SK-N-SH (cell line): ENCODE data around the gene ITGA2B. TPM values are rescaled to one million over a fixed set of nuclear protein-coding genes. Genes with fewer than 3 reads are reported as not detected.
"Not testable (repeated sequence)": the region's sequence is repeated elsewhere in the genome, so short reads cannot be mapped to it uniquely, and the experiment has no call there.

Experiments used
- CTCF ChIA-PET: fragments of 300-600, 350-600 bp; formaldehyde crosslinking; extraction: SDS; loops from one replicate; lab custom pipeline; 2021; lab: Yijun Ruan, JAX
- POLR2A ChIA-PET: fragments of 350-600 bp; sonication (Branson Sonifier 250); formaldehyde crosslinking; extraction: SDS; loops from one replicate; lab custom pipeline; 2020; ENCODE audit warnings: antibody characterized with exemption, inconsistent platforms; lab: Yijun Ruan, JAX
- DNase-seq: peaks from one replicate; pipeline ENCODE4 v3.0.0; 2012
- H2AFZ ChIP-seq: fragments of 200-600 bp; sonication (generic); 2 replicates; pipeline ENCODE4 v1.8.1; 2016; ENCODE audit warnings: antibody characterized with exemption, mild to moderate bottlenecking, low read depth
- H3F3A ChIP-seq: fragments of 200-600 bp; sonication (generic); replicated peaks from 2 replicates; pipeline ENCODE3; 2016; ENCODE audit warnings: antibody characterized with exemption, mild to moderate bottlenecking; ENCODE audit not compliant: insufficient read depth
- H3K27ac ChIP-seq, 2 experiments: fragments of 200-500 bp in 1 of 2; fragments of 200-600 bp in 1 of 2; sonication (Bioruptor generic) in 1 of 2; sonication (generic), shearing (Covaris generic) in 1 of 2; 2 replicates each; pipeline versions ENCODE4 v1.5.1 to v1.6.1; 2014 to 2016; ENCODE audit warnings: low read depth in 2 of 2, inconsistent platforms in 1 of 2, low read length in 1 of 2, mild to moderate bottlenecking in 1 of 2, mixed read lengths in 1 of 2
- H3K27me3 ChIP-seq: fragments of 200-600 bp; sonication (generic), shearing (Covaris generic); 2 replicates; pipeline ENCODE4 v1.6.1; 2016; ENCODE audit warnings: mixed run types; ENCODE audit not compliant: insufficient read depth
- H3K36me3 ChIP-seq, 2 experiments: fragments of 200-500 bp in 1 of 2; fragments of 200-600 bp in 1 of 2; sonication (Bioruptor generic) in 1 of 2; sonication (generic) in 1 of 2; replicated peaks in 1 of 2; 2 replicates each; pipeline versions ENCODE3 to v1.5.1; 2014 to 2016; ENCODE audit warnings: low read length in 1 of 2, mild to moderate bottlenecking in 1 of 2; ENCODE audit not compliant: insufficient read depth in 2 of 2, control insufficient read depth in 1 of 2
- H3K4me1 ChIP-seq, 2 experiments: fragments of 200-500 bp in 1 of 2; fragments of 200-600 bp in 1 of 2; sonication (Bioruptor generic) in 1 of 2; sonication (generic), shearing (Covaris generic) in 1 of 2; 2 replicates each; pipeline versions ENCODE4 v1.5.1 to v1.6.1; 2014 to 2016; ENCODE audit warnings: low read depth in 1 of 2, low read length in 1 of 2, mixed run types in 1 of 2; ENCODE audit not compliant: insufficient read depth in 2 of 2, control insufficient read depth in 1 of 2
- H3K4me2 ChIP-seq: fragments of 200-600 bp; sonication (generic), shearing (Covaris generic); 2 replicates; pipeline ENCODE4 v1.6.1; 2017; ENCODE audit warnings: mixed run types
- H3K4me3 ChIP-seq, 2 experiments: fragments of 200-500 bp in 1 of 2; fragments of 200-600 bp in 1 of 2; sonication (Bioruptor generic) in 1 of 2; sonication (generic), shearing (Covaris generic) in 1 of 2; 2 replicates each; pipeline versions ENCODE4 v1.5.1 to v1.8.1; 2014 to 2016; ENCODE audit warnings: low read depth in 2 of 2, inconsistent platforms in 1 of 2, low read length in 1 of 2, mild to moderate bottlenecking in 1 of 2, mixed read lengths in 1 of 2, moderate library complexity in 1 of 2
- H3K79me2 ChIP-seq: fragments of 200-600 bp; sonication (generic); 2 replicates; pipeline ENCODE4 v1.8.1; 2017; ENCODE audit warnings: mild to moderate bottlenecking; ENCODE audit not compliant: insufficient read depth
- H3K9ac ChIP-seq: fragments of 200-600 bp; sonication (generic); 2 replicates; pipeline ENCODE4 v1.6.1; 2017; ENCODE audit warnings: mixed run types
- H3K9me2 ChIP-seq: fragments of 200-600 bp; sonication (generic); 2 replicates; pipeline ENCODE4 v1.6.1; 2017; ENCODE audit warnings: mixed run types
- H3K9me3 ChIP-seq: fragments of 200-600 bp; sonication (generic); 2 replicates; pipeline ENCODE4 v1.6.1; 2017; ENCODE audit warnings: mixed run types, mild to moderate bottlenecking, moderate library complexity
- H4K20me1 ChIP-seq: fragments of 200-600 bp; sonication (generic); 2 replicates; pipeline ENCODE4 v1.6.1; 2017; ENCODE audit warnings: mild to moderate bottlenecking, mixed run types; ENCODE audit not compliant: insufficient read depth
- GATA2 ChIP-seq: sonication (generic); formaldehyde crosslinking; IDR thresholded peaks from 2 replicates; pipeline ENCODE4 v1.5.0; 2020; ENCODE audit warnings: mild to moderate bottlenecking, missing genetic modification reagents
- RCOR1 ChIP-seq: fragments of 150-350 bp; IDR thresholded peaks from 2 replicates; pipeline ENCODE4 v1.6.1; 2017; ENCODE audit warnings: antibody characterized with exemption, low read length
- WGBS: methylation state at CpG from one replicate; pipeline ENCODE4 v1.1.6; 2017; ENCODE audit warnings: low lambda C conversion rate; 5-methylcytosine and 5-hydroxymethylcytosine counted together
- polyA plus RNA-seq, 3 experiments: library from polyadenylated mRNA; depleted of rRNA; stranded (reverse); fragments of >200 nt; gene quantifications; 2 replicates each; pipeline ENCODE4 v1.2.3, GENCODE V29; 2012
- TF ChIP-seq, protein P1 (sequence below): IDR thresholded peaks from 2 replicates; pipeline ENCODE4 v1.4.0; 2012; ENCODE audit warnings: low read depth, borderline replicate concordance

The ITGA2B gene
- polyA plus RNA-seq, 1 of the 3 experiments (the other 2 are of a cell fraction): 1.3 TPM

DNA sequence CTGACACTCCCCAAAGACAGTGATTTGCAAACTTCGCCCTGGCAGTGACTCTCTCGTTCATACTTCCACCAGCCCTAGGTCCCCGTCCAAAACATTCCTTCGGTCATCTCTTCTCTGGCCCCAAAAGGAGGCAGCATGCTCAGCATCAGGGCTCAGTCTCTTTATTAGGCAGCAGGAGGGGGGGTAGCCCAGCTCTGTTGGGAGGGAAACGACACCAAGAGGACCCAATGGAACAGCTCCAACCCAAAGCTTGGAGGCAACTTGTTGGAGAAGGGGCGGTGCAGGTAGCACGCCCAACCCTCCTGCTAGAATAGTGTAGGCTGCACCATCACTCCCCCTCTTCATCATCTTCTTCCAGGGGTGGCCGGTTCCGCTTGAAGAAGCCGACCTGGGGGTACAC lies 17.4 kb downstream of the ITGA2B start:
- H3K4me3 ChIP-seq: no peak overlapping the region
- no peak overlapping the region for H3K27ac ChIP-seq
- no peaks in the 10 kb centered on the region for H3K79me2 ChIP-seq
- no peaks in the 10 kb centered on the region for H3K9me2 ChIP-seq
- H3K9ac ChIP-seq: no peak overlapping the region
- no peak for DNase-seq
- ChIA-PET POLR2A (no interaction called here), CTCF (interaction anchor here (1.1 to 2.4 kb wide), 2 partner anchors 9 to 169 kb away, joined by 3 to 9 read pairs; partner anchors contain the start of gene FAM171A2)
- no peaks in the 10 kb centered on the region for H3K9me3 ChIP-seq
- no peak overlapping the region for H3K4me2 ChIP-seq
- WGBS: 81% methylated on average over 9 of the region's 10 CpGs
- H3F3A ChIP-seq: no peaks in the 10 kb centered on the region
- TF ChIP-seq, protein P1, sequence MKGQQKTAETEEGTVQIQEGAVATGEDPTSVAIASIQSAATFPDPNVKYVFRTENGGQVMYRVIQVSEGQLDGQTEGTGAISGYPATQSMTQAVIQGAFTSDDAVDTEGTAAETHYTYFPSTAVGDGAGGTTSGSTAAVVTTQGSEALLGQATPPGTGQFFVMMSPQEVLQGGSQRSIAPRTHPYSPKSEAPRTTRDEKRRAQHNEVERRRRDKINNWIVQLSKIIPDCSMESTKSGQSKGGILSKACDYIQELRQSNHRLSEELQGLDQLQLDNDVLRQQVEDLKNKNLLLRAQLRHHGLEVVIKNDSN: no peak
- TF ChIP-seq RCOR1 (no peak), GATA2 (CRISPR knock-in tag) (no peak)
- H3K4me1 ChIP-seq: no peaks in the 10 kb centered on the region
- no peaks in the 10 kb centered on the region for H3K36me3 ChIP-seq
- no peaks in the 10 kb centered on the region for H4K20me1 ChIP-seq
- no peaks in the 10 kb centered on the region; the same call in 1 of the 2 replicates for H3K27me3 ChIP-seq
- H2AFZ ChIP-seq: no peak overlapping the region

- H3K36me3 ChIP-seq, H3K9me3 ChIP-seq, H3K79me2 ChIP-seq, CTCF ChIA-PET, DNase-seq, H3K4me3 ChIP-seq, H3K9ac ChIP-seq, H3K27me3 ChIP-seq, H3K4me2 ChIP-seq, H3K27ac ChIP-seq, H3K9me2 ChIP-seq, H4K20me1 ChIP-seq, H2AFZ ChIP-seq, H3K4me1 ChIP-seq, H3F3A ChIP-seq: not testable (repeated sequence)
- WGBS: 77% methylated on average over 10 of the region's 17 CpGs
- POLR2A ChIA-PET: interaction anchor here (0.9 to 1.2 kb wide), 2 partner anchors 10 to 24 kb away, joined by 3 read pairs; no protein-coding TSS in a partner anchor
Measured at GRCh38 chr17:44369414-44370023, 19.9 kb downstream of the ITGA2B start.

- H3F3A ChIP-seq, DNase-seq, H3K4me3 ChIP-seq, H3K27me3 ChIP-seq, H3K9ac ChIP-seq, POLR2A ChIA-PET, H2AFZ ChIP-seq, H3K4me1 ChIP-seq, H3K36me3 ChIP-seq, H3K27ac ChIP-seq, H3K9me3 ChIP-seq, H4K20me1 ChIP-seq, H3K4me2 ChIP-seq, H3K79me2 ChIP-seq, H3K9me2 ChIP-seq: not testable (repeated sequence)
- 78% methylated on average over 11 of the region's 42 CpGs for WGBS
- CTCF ChIA-PET: interaction anchor here (1.1 kb wide), 1 partner anchor 10 kb away, joined by 3 read pairs; no protein-coding TSS in a partner anchor
Measured at GRCh38 chr17:44368391-44369243, 20.8 kb downstream of the ITGA2B start.
